HG03060 (cell line): Measurements from ENCODE around the gene IL5.
"Not testable (repeated sequence)": the region's sequence is repeated elsewhere in the genome, so short reads cannot be mapped to it uniquely, and the experiment has no call there.

Experiments used
- ATAC-seq: cut with Tn5 transposase; IDR thresholded peaks from one replicate; pipeline ENCODE4 v1.9.1; 2021; ENCODE audit warnings: low read depth, moderate number of reproducible peaks; ENCODE audit not compliant: unreplicated experiment

IL5 gene

GRCh38 chr5:132539716-132540115, 3.6 kb downstream of the IL5 start:
- no peak for ATAC-seq

- no peak for ATAC-seq
Measured at GRCh38 chr5:132530946-132531345, 12.4 kb downstream of the IL5 start.

- no peak for ATAC-seq
Measured at GRCh38 chr5:132528866-132529634, 14.3 kb downstream of the IL5 start.

- ATAC-seq = no peak
Measured at GRCh38 chr5:132528021-132528420, 15.3 kb downstream of the IL5 start.

- no peak for ATAC-seq
Measured at GRCh38 chr5:132526974-132527564, 16.3 kb downstream of the IL5 start.

GRCh38 chr5:132526290-132526973, 16.9 kb downstream of the IL5 start:
- no peak for ATAC-seq

GRCh38 chr5:132525299-132525724, 18.0 kb downstream of the IL5 start:
- peak; percentile 70 for ATAC-seq

GRCh38 chr5:132524877-132525276, 18.4 kb downstream of the IL5 start:
- ATAC-seq = not testable (repeated sequence)

- not testable (repeated sequence) for ATAC-seq
Measured at GRCh38 chr5:132522067-132522466, 21.3 kb downstream of the IL5 start.

- not testable (repeated sequence) for ATAC-seq
Measured at GRCh38 chr5:132513618-132514336, 29.5 kb downstream of the IL5 start.

GRCh38 chr5:132510076-132510475, 33.2 kb downstream of the IL5 start:
- ATAC-seq = no peak

- no peak for ATAC-seq
Measured at GRCh38 chr5:132506094-132506692, 37.1 kb downstream of the IL5 start.

- no peak for ATAC-seq
Measured at GRCh38 chr5:132505641-132506040, 37.7 kb downstream of the IL5 start.

GRCh38 chr5:132504746-132505145, 38.6 kb downstream of the IL5 start:
- ATAC-seq = no peak

- ATAC-seq = no peak
Measured at GRCh38 chr5:132503244-132503643, 40.1 kb downstream of the IL5 start.

GRCh38 chr5:132501961-132502931, 41.1 kb downstream of the IL5 start:
- no peak for ATAC-seq

- ATAC-seq = no peak
Measured at GRCh38 chr5:132501629-132501956, 41.7 kb downstream of the IL5 start.

- ATAC-seq = no peak
Measured at GRCh38 chr5:132500931-132501628, 42.2 kb downstream of the IL5 start.
